AG09309 (cell line): ENCODE results near the gene RPLP2.

Experiments used
- DNase-seq: peaks from one replicate; pipeline ENCODE4 v3.0.0-alpha.2; 2010; ENCODE audit warnings: low read depth
- H3K4me3 ChIP-seq: 2 replicates; pipeline ENCODE4 v1.5.1; 2011; ENCODE audit warnings: mild to moderate bottlenecking, low read depth, low read length, moderate library complexity; ENCODE audit not compliant: control insufficient read depth
- CTCF ChIP-seq: IDR thresholded peaks from 2 replicates; pipeline ENCODE4 v1.5.1; 2011; ENCODE audit warnings: mild to moderate bottlenecking, low read depth, low read length, inconsistent platforms; ENCODE audit not compliant: insufficient read depth, control insufficient read depth; ENCODE audit errors: missing control alignments

Gene RPLP2

DNA sequence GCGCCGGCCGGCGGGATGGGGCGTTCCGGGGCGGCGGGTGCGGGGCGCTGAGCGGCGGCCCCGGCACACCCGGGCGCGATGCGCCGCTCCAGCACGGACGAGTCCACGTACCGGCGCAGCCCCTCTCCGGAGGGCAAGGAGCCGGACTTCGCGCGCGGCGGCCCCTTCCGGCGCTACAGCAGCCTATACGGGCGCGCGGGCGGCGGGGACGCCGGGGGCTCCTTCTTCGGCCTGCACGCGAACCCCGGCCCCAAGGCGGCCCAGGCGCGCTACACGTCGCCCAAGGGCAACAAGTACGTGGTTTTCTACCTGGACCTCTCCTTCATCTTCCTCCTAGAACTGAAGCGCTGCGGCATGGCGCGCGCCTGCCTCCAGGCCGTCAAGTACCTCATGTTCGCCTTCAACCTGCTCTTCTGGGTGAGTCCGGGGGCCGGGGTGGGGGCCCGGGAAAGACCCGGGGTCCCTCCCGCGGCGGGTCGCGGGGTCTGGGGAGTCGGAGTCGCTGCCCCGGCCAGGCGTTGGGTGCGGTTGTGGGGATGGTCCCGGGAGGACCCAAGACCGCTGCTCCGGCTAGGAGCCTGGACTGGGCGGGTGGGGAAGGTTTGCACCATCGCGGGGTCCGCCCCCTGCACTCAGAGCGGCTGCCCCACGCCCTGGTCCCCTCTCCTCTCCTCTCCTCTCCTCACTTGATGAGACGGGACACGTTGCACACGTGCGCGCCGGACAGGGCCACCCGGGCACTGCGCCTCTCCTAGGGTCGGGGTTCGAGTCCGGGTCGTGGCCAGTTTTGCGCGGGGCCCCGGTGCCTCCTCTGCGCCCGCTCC is 40.4 kb downstream of the RPLP2 start:
- no peak for DNase-seq
- no peak for TF ChIP-seq CTCF
- H3K4me3 ChIP-seq = no peak overlapping the region; the same call in 1 of the 2 replicates

- DNase-seq = no peak
- H3K4me3 ChIP-seq = no peak overlapping the region
- TF ChIP-seq CTCF = peak; percentile 13
Observed at GRCh38 chr11:850775-851763, 41.3 kb downstream of the RPLP2 start.

DNA sequence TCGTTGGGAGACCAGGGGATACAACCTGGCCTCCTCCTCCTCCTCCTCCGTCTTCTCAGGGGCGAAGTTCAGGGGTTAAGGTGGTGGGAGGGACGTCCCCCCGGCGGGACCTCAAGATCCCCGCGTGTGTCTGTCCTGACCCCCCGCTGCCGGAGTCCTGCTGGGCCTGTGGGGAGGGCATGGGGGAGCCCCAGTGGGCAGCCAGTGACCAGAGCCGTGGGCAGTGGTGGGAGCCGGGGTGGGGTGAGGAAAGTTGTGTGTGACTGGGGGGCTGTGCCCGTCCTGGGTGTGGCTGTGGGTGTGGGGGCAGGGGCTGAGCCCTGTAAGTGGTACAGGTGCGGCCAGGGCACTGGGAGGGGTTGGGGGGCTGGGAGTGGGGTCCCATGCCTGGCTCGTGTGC is 43.0 kb downstream of the RPLP2 start:
- no peak for TF ChIP-seq CTCF
- no peak overlapping the region for H3K4me3 ChIP-seq
- DNase-seq = no peak

- TF ChIP-seq CTCF = no peak
- no peak overlapping the region for H3K4me3 ChIP-seq
- DNase-seq = no peak
Observed at GRCh38 chr11:853682-854448, 44.1 kb downstream of the RPLP2 start.

GRCh38 chr11:854601-855329 is 45.0 kb downstream of the RPLP2 start:
- no peak for TF ChIP-seq CTCF
- DNase-seq = no peak

More at GRCh38 chr11:854601-855329, 45.0 kb downstream of the RPLP2 start:
- H3K4me3 ChIP-seq = no peak overlapping the region
